Colonic mucosa (tissue), 4 donors: ENCODE measurements around the gene DDA1. TPM values are rescaled to one million over a fixed set of nuclear protein-coding genes. Genes with fewer than 3 reads are reported as not detected.
A peak's percentile ranks its signal among the peaks of the same experiment; 100 is the strongest.

Experiments
- DNase-seq: peaks from one replicate; pipeline ENCODE4 v3.0.0-alpha.2; 2020
- H3K27ac ChIP-seq: fragments of 200-600 bp; one replicate; pipeline ENCODE4 v1.8.0; 2021
- H3K27me3 ChIP-seq: fragments of 200-600 bp; one replicate; pipeline ENCODE4 v1.8.0; 2021
- H3K36me3 ChIP-seq: fragments of 200-600 bp; one replicate; pipeline ENCODE4 v1.8.0; 2021
- H3K4me1 ChIP-seq: fragments of 200-600 bp; one replicate; pipeline ENCODE4 v1.8.0; 2021; ENCODE audit warnings: mild to moderate bottlenecking
- H3K4me3 ChIP-seq: fragments of 200-600 bp; one replicate; pipeline ENCODE4 v1.8.0; 2021
- H3K9ac ChIP-seq, 2 donors: one replicate each; pipeline ENCODE4 v1.7.0; 2013; ENCODE audit warnings: control low read depth in 2 of 2, low read depth in 2 of 2, low read length in 2 of 2
- H3K9me3 ChIP-seq: fragments of 200-600 bp; one replicate; pipeline ENCODE4 v1.8.0; 2021
- CTCF ChIP-seq: fragments of 200-600 bp; IDR thresholded peaks from one replicate; pipeline ENCODE4 v1.8.0; 2022; ENCODE audit warnings: antibody characterized with exemption, mild to moderate bottlenecking
- intact Hi-C: fragments of 100-400 bp; cut with DNase I; formaldehyde crosslinking; loops from one replicate; pipeline ENCODE4 v1.14.1; 2022
- total RNA-seq, 2 donors: library from RNA; stranded (reverse); fragmentation: NEBNext Ultra II Directional in 1 of 2; extraction: Animal tissue kit (Norgen Biotek cat#: 25700) in 1 of 2; gene quantifications; one replicate each; pipeline ENCODE4 v1.2.1, GENCODE V29; 2021
- donor health status: healthy.
- donor health status: DM: no; HTN: no; CAD: no.
- donor health status: DM: no; HTN: no; CAD: no.

The DDA1 gene
- total RNA-seq, 2 donors from 2014 or later, result 39.1 to 45.0 TPM

GRCh38 chr19:17300992-17301619, 8.3 kb upstream of the DDA1 start:
- intact Hi-C loops, result no loop called here
- no peak for TF ChIP-seq CTCF
- no peaks in the 10 kb centered on the region for H3K27me3 ChIP-seq
- H3K9ac ChIP-seq, result no peak overlapping the region
- no peak overlapping the region for H3K4me3 ChIP-seq
- DNase-seq, result no peak
- no peak overlapping the region for H3K27ac ChIP-seq
- no peaks in the 10 kb centered on the region for H3K9me3 ChIP-seq
- peaks cover 15% of the 10 kb centered on the region for H3K4me1 ChIP-seq
- H3K36me3 ChIP-seq, result no peaks in the 10 kb centered on the region

DNA sequence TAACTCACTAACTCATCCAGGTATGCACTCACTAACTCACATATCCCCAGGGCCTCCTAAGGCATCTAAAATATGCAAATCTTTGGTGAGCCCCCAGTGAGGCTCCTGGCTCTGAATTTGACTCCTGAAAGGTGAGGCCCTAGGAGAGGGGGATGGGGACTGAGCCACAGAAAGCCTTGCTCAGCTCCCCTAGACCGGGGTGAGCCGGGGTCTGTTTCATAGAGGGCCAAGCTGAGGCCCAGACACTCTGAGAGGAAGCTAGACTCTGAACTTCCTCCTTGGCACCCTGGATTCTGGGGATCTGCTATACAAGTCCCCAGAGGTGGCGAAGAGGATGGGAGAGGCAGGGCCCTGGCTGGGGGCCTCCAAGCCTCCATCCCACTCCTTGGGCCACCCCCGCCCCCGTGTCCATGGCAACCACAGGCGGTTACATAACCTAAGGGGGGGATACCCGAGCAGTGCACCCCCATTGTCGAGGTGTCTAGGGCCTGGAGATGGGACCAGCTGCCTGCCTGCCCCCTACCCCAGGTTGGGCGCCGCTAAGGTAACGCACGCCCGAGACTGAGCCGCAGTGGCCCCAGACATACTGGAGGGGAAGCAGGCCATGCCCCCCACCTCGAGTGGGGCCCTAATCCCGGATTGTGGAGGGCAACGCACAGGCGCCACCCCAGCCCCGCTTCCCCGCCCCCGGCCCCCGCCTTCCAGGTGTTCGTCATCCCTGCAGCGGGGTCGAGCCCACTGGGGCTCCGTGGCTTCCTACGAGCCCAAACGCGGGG, 6.8 kb upstream of the DDA1 start:
- H3K4me3 ChIP-seq, result peak overlapping the region; percentile 63
- H3K9me3 ChIP-seq, result no peaks in the 10 kb centered on the region
- H3K36me3 ChIP-seq, result no peaks in the 10 kb centered on the region
- no peaks in the 10 kb centered on the region for H3K27me3 ChIP-seq
- TF ChIP-seq CTCF, result no peak
- H3K9ac ChIP-seq, result peak overlapping the region; percentile 46 to 87
- peaks cover 15% of the 10 kb centered on the region for H3K4me1 ChIP-seq
- intact Hi-C loops, result no loop called here
- H3K27ac ChIP-seq, result peak overlapping the region; percentile 37
- no peak for DNase-seq

- intact Hi-C loops, result no loop called here
- Histone ChIP-seq H3K27ac (peak within 1 kb of the TSS; percentile 37), H3K9me3 (no peaks in the 10 kb centered on the region), H3K9ac (peak within 1 kb of the TSS; percentile 46 to 87), H3K27me3 (no peaks in the 10 kb centered on the region), H3K36me3 (no peaks in the 10 kb centered on the region), H3K4me1 (peaks cover 15% of the 10 kb centered on the region), H3K4me3 (peak within 1 kb of the TSS; percentile 63)
- DNase-seq, result peak; percentile 96
- TF ChIP-seq CTCF, result peak; percentile 59
Observed at GRCh38 chr19:17303167-17303939, 6.0 kb upstream of the DDA1 start, which contains the start of gene ABHD8. Gene ABHD8, minus strand, starts transcription at chr19:17303425. Its CDS starts 1,809 bp downstream, at chr19:17301616.

GRCh38 chr19:17303940-17304267, 5.5 kb upstream of the DDA1 start:
- Histone ChIP-seq H3K9me3 (no peaks in the 10 kb centered on the region), H3K9ac (no peak overlapping the region), H3K36me3 (no peaks in the 10 kb centered on the region), H3K4me1 (peaks cover 15% of the 10 kb centered on the region), H3K27me3 (no peaks in the 10 kb centered on the region), H3K4me3 (peak overlapping the region; percentile 63), H3K27ac (no peak overlapping the region)
- no peak for TF ChIP-seq CTCF
- no peak for DNase-seq
- intact Hi-C loops, result loop anchor here (2.0 kb wide), 1 partner anchor 31 kb away; the partner anchor contains the start of gene ANO8
